ENCODE results near the gene ELMO2. TPM values are rescaled to one million over a fixed set of nuclear protein-coding genes. Genes with fewer than 3 reads are reported as not detected.

The ELMO2 gene
- total RNA-seq, 4 donors from 2014 or later = 24.3 to 78.4 (median 26.4) TPM

- Histone ChIP-seq H3K4me1 (peaks cover 0 to 46% (median 13%) of the 10 kb centered on the region in 4 donors), H3K36me3 (no peaks in the 10 kb centered on the region), H3K9me3 (no peaks in the 10 kb centered on the region), H3K4me3 (peak overlapping the region; percentile 72 to 97 (median 84)), H3K27ac (peak overlapping the region; percentile 86 to 96 (median 91)), H3K27me3 (no peaks in the 10 kb centered on the region)
- peak; percentile 81 to 92 (median 86) for DNase-seq
- TF ChIP-seq POLR2A (IDR thresholded peaks at IDR 0.05) (no peak), CTCF (IDR thresholded peaks at IDR 0.05) (no peak)
Observed at GRCh38 chr20:46406986-46407670, 713 bp upstream of the ELMO2 start.

GRCh38 chr20:46402331-46402811 is 4.0 kb downstream of the ELMO2 start:
- DNase-seq = no peak
- no peaks in the 10 kb centered on the region for H3K36me3 ChIP-seq
- H3K4me1 ChIP-seq = peaks cover 0 to 72% (median 29%) of the 10 kb centered on the region in 4 donors
- no peaks in the 10 kb centered on the region for H3K27me3 ChIP-seq
- no peaks in the 10 kb centered on the region for H3K9me3 ChIP-seq
- no peak overlapping the region for H3K4me3 ChIP-seq
- H3K27ac ChIP-seq = peak overlapping the region; percentile 59 to 71 (median 66)
- TF ChIP-seq CTCF (IDR thresholded peaks at IDR 0.05) = no peak

- TF ChIP-seq POLR2A (IDR thresholded peaks at IDR 0.05) = no peak
- Histone ChIP-seq H3K4me3 (no peak overlapping the region), H3K27ac (peak overlapping the region; percentile 59 to 71 (median 66)), H3K9me3 (no peaks in the 10 kb centered on the region), H3K36me3 (peaks cover 0 to 6% (median 0%) of the 10 kb centered on the region in 3 donors), H3K4me1 (peaks cover 0 to 68% (median 29%) of the 10 kb centered on the region in 4 donors), H3K27me3 (no peaks in the 10 kb centered on the region)
- DNase-seq = no peak
Observed at GRCh38 chr20:46401478-46401860, 4.9 kb downstream of the ELMO2 start.

GRCh38 chr20:46400828-46401477 is 5.5 kb downstream of the ELMO2 start:
- peaks cover 0 to 6% (median 0%) of the 10 kb centered on the region in 3 donors for H3K36me3 ChIP-seq
- no peak overlapping the region for H3K4me3 ChIP-seq
- H3K27ac ChIP-seq = peak overlapping the region; percentile 59 to 71 (median 66)
- no peak for DNase-seq
- H3K4me1 ChIP-seq = peaks cover 0 to 68% (median 29%) of the 10 kb centered on the region in 4 donors
- no peaks in the 10 kb centered on the region for H3K27me3 ChIP-seq
- TF ChIP-seq POLR2A (IDR thresholded peaks at IDR 0.05) = no peak
- TF ChIP-seq CTCF (IDR thresholded peaks at IDR 0.05) = no peak
- no peaks in the 10 kb centered on the region for H3K9me3 ChIP-seq

GRCh38 chr20:46400253-46400652 is 6.2 kb downstream of the ELMO2 start:
- H3K27ac ChIP-seq = peak overlapping the region; percentile 59 to 71 (median 66)
- TF ChIP-seq POLR2A (IDR thresholded peaks at IDR 0.05) (no peak), CTCF (IDR thresholded peaks at IDR 0.05) (no peak)
- no peak for DNase-seq
- H3K4me3 ChIP-seq = no peak overlapping the region
- peaks cover 0 to 66% (median 26%) of the 10 kb centered on the region in 4 donors for H3K4me1 ChIP-seq
- no peaks in the 10 kb centered on the region for H3K9me3 ChIP-seq
- H3K27me3 ChIP-seq = no peaks in the 10 kb centered on the region
- H3K36me3 ChIP-seq = peaks cover 0 to 6% (median 0%) of the 10 kb centered on the region in 3 donors

- H3K27ac ChIP-seq = peak overlapping the region; percentile 53 to 71 (median 68)
- H3K36me3 ChIP-seq = peaks cover 0 to 6% (median 0%) of the 10 kb centered on the region in 3 donors
- H3K4me1 ChIP-seq = peaks cover 0 to 62% (median 21%) of the 10 kb centered on the region in 4 donors
- DNase-seq = no peak
- no peak for TF ChIP-seq CTCF (IDR thresholded peaks at IDR 0.05)
- no peak for TF ChIP-seq POLR2A (IDR thresholded peaks at IDR 0.05)
- H3K27me3 ChIP-seq = no peaks in the 10 kb centered on the region
- H3K9me3 ChIP-seq = no peaks in the 10 kb centered on the region
- H3K4me3 ChIP-seq = no peak overlapping the region
Observed at GRCh38 chr20:46399401-46399800, 7.0 kb downstream of the ELMO2 start.
